Mesendoderm (in vitro differentiated cells): ENCODE data around the gene JMJD1C.

ENCODE experiments used
- DNase-seq: peaks from one replicate; pipeline ENCODE4 v3.0.0; 2013
- H2AK5ac ChIP-seq: 2 replicates; pipeline ENCODE4 v1.6.1; 2013; ENCODE audit warnings: low read length, inconsistent platforms
- H2BK120ac ChIP-seq: 2 replicates; pipeline ENCODE4 v1.6.1; 2013; ENCODE audit warnings: low read depth, mild to moderate bottlenecking, low read length, moderate library complexity, mixed read lengths
- H2BK15ac ChIP-seq: replicated peaks from 2 replicates; pipeline ENCODE4 v1.6.1; 2013; ENCODE audit warnings: low read depth, mild to moderate bottlenecking, moderate library complexity
- H2BK5ac ChIP-seq: 2 replicates; pipeline ENCODE4 v1.6.1; 2013; ENCODE audit warnings: low read length, inconsistent platforms
- H3K18ac ChIP-seq: 2 replicates; pipeline ENCODE4 v1.6.1; 2013; ENCODE audit warnings: mild to moderate bottlenecking, low read length, mixed read lengths
- H3K23ac ChIP-seq: one replicate; pipeline ENCODE4 v1.6.1; 2013; ENCODE audit warnings: low read length
- H3K27ac ChIP-seq: 2 replicates; pipeline ENCODE4 v1.5.1; 2013; ENCODE audit warnings: low read depth, mild to moderate bottlenecking, inconsistent platforms, low read length, moderate library complexity
- H3K27me3 ChIP-seq: 2 replicates; pipeline ENCODE4 v1.6.1; 2013; ENCODE audit warnings: low read length, control low read depth, mild to moderate bottlenecking, inconsistent platforms; ENCODE audit not compliant: insufficient read depth, poor library complexity
- H3K36me3 ChIP-seq: 2 replicates; pipeline ENCODE4 v1.6.1; 2013; ENCODE audit warnings: low read length, inconsistent platforms; ENCODE audit not compliant: control insufficient read depth, insufficient read depth
- H3K4ac ChIP-seq: one replicate; pipeline ENCODE4 v1.6.1; 2013; ENCODE audit warnings: low read depth, mild to moderate bottlenecking, low read length, moderate library complexity
- H3K4me1 ChIP-seq: 2 replicates; pipeline ENCODE4 v1.6.1; 2013; ENCODE audit warnings: low read depth, low read length, inconsistent platforms; ENCODE audit not compliant: control insufficient read depth
- H3K4me2 ChIP-seq: 2 replicates; pipeline ENCODE4 v1.6.1; 2013; ENCODE audit warnings: low read length
- H3K4me3 ChIP-seq: 2 replicates; pipeline ENCODE4 v1.5.1; 2013; ENCODE audit warnings: mild to moderate bottlenecking, low read length
- H3K56ac ChIP-seq: one replicate; pipeline ENCODE4 v1.6.1; 2013; ENCODE audit warnings: low read length
- H3K79me1 ChIP-seq: 2 replicates; pipeline ENCODE4 v1.6.1; 2013; ENCODE audit warnings: low read length, inconsistent platforms
- H3K79me2 ChIP-seq: 2 replicates; pipeline ENCODE4 v1.6.1; 2013; ENCODE audit warnings: mild to moderate bottlenecking, low read length; ENCODE audit not compliant: control insufficient read depth, insufficient read depth
- H3K9ac ChIP-seq: 2 replicates; pipeline ENCODE4 v1.6.1; 2013; ENCODE audit warnings: low read length, inconsistent platforms
- H4K5ac ChIP-seq: one replicate; pipeline ENCODE4 v1.6.1; 2013; ENCODE audit warnings: low read length
- H4K8ac ChIP-seq: one replicate; pipeline ENCODE4 v1.6.1; 2013; ENCODE audit warnings: low read depth, mild to moderate bottlenecking, control low read depth, low read length, moderate library complexity
- WGBS: extraction: QIAGEN DNeasy Blood & Tissue Kit; methylation state at CpG from one replicate; pipeline ENCODE4 v1.1.7; 2013; ENCODE audit warnings: low lambda C conversion rate, missing lambda C conversion rate; ENCODE audit not compliant: insufficient coverage; ENCODE audit errors: extremely low coverage; 5-methylcytosine and 5-hydroxymethylcytosine counted together

Gene JMJD1C

GRCh38 chr10:63388421-63389031, 77.3 kb downstream of the JMJD1C start:
- H3K4ac ChIP-seq: no peak overlapping the region
- H3K79me1 ChIP-seq: peaks cover 14% of the 10 kb centered on the region
- H2BK15ac ChIP-seq: no peak overlapping the region
- no peak overlapping the region for H3K27ac ChIP-seq
- no peak overlapping the region for H2AK5ac ChIP-seq
- no peak overlapping the region for H2BK5ac ChIP-seq
- H2BK120ac ChIP-seq: no peak overlapping the region
- no peak overlapping the region for H3K23ac ChIP-seq
- no peak for DNase-seq
- no peaks in the 10 kb centered on the region for H3K27me3 ChIP-seq
- no peak overlapping the region for H3K9ac ChIP-seq
- no peaks in the 10 kb centered on the region for H3K4me1 ChIP-seq
- H3K18ac ChIP-seq: no peak overlapping the region
- no peak overlapping the region for H4K8ac ChIP-seq
- H3K4me2 ChIP-seq: no peak overlapping the region
- no peak overlapping the region for H3K4me3 ChIP-seq
- H3K36me3 ChIP-seq: no peaks in the 10 kb centered on the region
- WGBS: no CpG with 5 or more reads among the region's 2 CpGs
- H3K56ac ChIP-seq: no peak overlapping the region
- H4K5ac ChIP-seq: no peak overlapping the region
- peaks cover 59% of the 10 kb centered on the region for H3K79me2 ChIP-seq

- no peak overlapping the region for H4K5ac ChIP-seq
- peaks cover 19% of the 10 kb centered on the region for H3K79me1 ChIP-seq
- no peaks in the 10 kb centered on the region for H3K4me1 ChIP-seq
- H4K8ac ChIP-seq: no peak overlapping the region
- no peak overlapping the region for H2BK5ac ChIP-seq
- no peaks in the 10 kb centered on the region for H3K36me3 ChIP-seq
- no peak overlapping the region for H3K27ac ChIP-seq
- H3K4me3 ChIP-seq: no peak overlapping the region
- no peak overlapping the region for H2BK15ac ChIP-seq
- no CpG with 5 or more reads among the region's 5 CpGs for WGBS
- H3K56ac ChIP-seq: no peak overlapping the region
- H3K4me2 ChIP-seq: no peak overlapping the region
- H2AK5ac ChIP-seq: no peak overlapping the region
- H3K9ac ChIP-seq: no peak overlapping the region
- DNase-seq: no peak
- peaks cover 45% of the 10 kb centered on the region for H3K79me2 ChIP-seq
- H3K4ac ChIP-seq: no peak overlapping the region
- no peak overlapping the region for H2BK120ac ChIP-seq
- H3K18ac ChIP-seq: no peak overlapping the region
- H3K23ac ChIP-seq: no peak overlapping the region
- H3K27me3 ChIP-seq: no peaks in the 10 kb centered on the region
Measured at GRCh38 chr10:63385254-63385653, 80.5 kb downstream of the JMJD1C start.

- H3K4me2 ChIP-seq: no peak overlapping the region
- H3K9ac ChIP-seq: no peak overlapping the region
- H2BK120ac ChIP-seq: no peak overlapping the region
- no peak overlapping the region for H3K4ac ChIP-seq
- H2BK5ac ChIP-seq: no peak overlapping the region
- WGBS: no CpG with 5 or more reads among the region's 2 CpGs
- no peaks in the 10 kb centered on the region for H3K27me3 ChIP-seq
- no peak overlapping the region for H2AK5ac ChIP-seq
- no peaks in the 10 kb centered on the region for H3K4me1 ChIP-seq
- no peak overlapping the region for H3K27ac ChIP-seq
- H4K5ac ChIP-seq: no peak overlapping the region
- no peak overlapping the region for H3K56ac ChIP-seq
- DNase-seq: no peak
- no peak overlapping the region for H4K8ac ChIP-seq
- H3K79me2 ChIP-seq: peaks cover 45% of the 10 kb centered on the region
- no peak overlapping the region for H3K23ac ChIP-seq
- no peak overlapping the region for H2BK15ac ChIP-seq
- no peaks in the 10 kb centered on the region for H3K36me3 ChIP-seq
- H3K79me1 ChIP-seq: peaks cover 19% of the 10 kb centered on the region
- no peak overlapping the region for H3K18ac ChIP-seq
- no peak overlapping the region for H3K4me3 ChIP-seq
Measured at GRCh38 chr10:63384675-63385074, 81.1 kb downstream of the JMJD1C start.

GRCh38 chr10:63384001-63384400, 81.8 kb downstream of the JMJD1C start:
- Histone ChIP-seq H2AK5ac (no peak overlapping the region), H3K36me3 (no peaks in the 10 kb centered on the region), H2BK120ac (no peak overlapping the region), H3K4me3 (no peak overlapping the region), H3K27me3 (no peaks in the 10 kb centered on the region), H3K4me1 (no peaks in the 10 kb centered on the region), H3K18ac (no peak overlapping the region), H3K79me2 (peaks cover 41% of the 10 kb centered on the region), H3K27ac (no peak overlapping the region), H2BK5ac (no peak overlapping the region), H3K4ac (no peak overlapping the region), H3K4me2 (no peak overlapping the region), H3K9ac (no peak overlapping the region), H4K5ac (no peak overlapping the region), H3K23ac (no peak overlapping the region), H2BK15ac (no peak overlapping the region), H3K79me1 (peaks cover 19% of the 10 kb centered on the region), H3K56ac (no peak overlapping the region), H4K8ac (no peak overlapping the region)
- DNase-seq: no peak
- no CpG with 5 or more reads among the region's 1 CpG for WGBS

- no peak overlapping the region for H2BK15ac ChIP-seq
- no peaks in the 10 kb centered on the region for H3K27me3 ChIP-seq
- no peak overlapping the region for H3K56ac ChIP-seq
- no peak for DNase-seq
- no peak overlapping the region for H3K4me3 ChIP-seq
- H2BK120ac ChIP-seq: no peak overlapping the region
- WGBS: no CpG with 5 or more reads among the region's 1 CpG
- H3K36me3 ChIP-seq: no peaks in the 10 kb centered on the region
- H3K27ac ChIP-seq: no peak overlapping the region
- H2BK5ac ChIP-seq: no peak overlapping the region
- H3K9ac ChIP-seq: no peak overlapping the region
- H4K5ac ChIP-seq: no peak overlapping the region
- H3K4me2 ChIP-seq: no peak overlapping the region
- no peak overlapping the region for H2AK5ac ChIP-seq
- H3K79me1 ChIP-seq: peaks cover 19% of the 10 kb centered on the region
- no peak overlapping the region for H4K8ac ChIP-seq
- no peaks in the 10 kb centered on the region for H3K4me1 ChIP-seq
- H3K79me2 ChIP-seq: peaks cover 36% of the 10 kb centered on the region
- no peak overlapping the region for H3K18ac ChIP-seq
- no peak overlapping the region for H3K23ac ChIP-seq
- H3K4ac ChIP-seq: no peak overlapping the region
Measured at GRCh38 chr10:63383141-63383540, 82.6 kb downstream of the JMJD1C start.

- Histone ChIP-seq H3K9ac (no peak overlapping the region), H3K36me3 (no peaks in the 10 kb centered on the region), H4K5ac (no peak overlapping the region), H3K27ac (no peak overlapping the region), H3K56ac (no peak overlapping the region), H3K18ac (no peak overlapping the region), H3K4me1 (no peaks in the 10 kb centered on the region), H2BK15ac (no peak overlapping the region), H2BK120ac (no peak overlapping the region), H3K79me2 (peaks cover 32% of the 10 kb centered on the region), H3K4me2 (no peak overlapping the region), H2BK5ac (no peak overlapping the region), H2AK5ac (no peak overlapping the region), H4K8ac (no peak overlapping the region), H3K79me1 (peaks cover 19% of the 10 kb centered on the region), H3K4ac (no peak overlapping the region), H3K27me3 (no peaks in the 10 kb centered on the region), H3K23ac (no peak overlapping the region), H3K4me3 (no peak overlapping the region)
- DNase-seq: no peak
- no CpG with 5 or more reads among the region's 4 CpGs for WGBS
Measured at GRCh38 chr10:63382066-63382465, 83.7 kb downstream of the JMJD1C start.
